GM23248 (cell line): ENCODE measurements around the gene PRR5L. TPM values are rescaled to one million over a fixed set of nuclear protein-coding genes. Genes with fewer than 3 reads are reported as not detected.

Source experiments
- DNase-seq: peaks from one replicate; pipeline ENCODE4 v3.0.0-alpha.2; 2015
- H2AFZ ChIP-seq: fragments of 200-600 bp; sonication (generic); 2 replicates; pipeline ENCODE4 v1.6.1; 2016; ENCODE audit warnings: antibody characterized with exemption
- H3F3A ChIP-seq: fragments of 200-600 bp; sonication (generic); 2 replicates; pipeline ENCODE4 v1.6.1; 2016; ENCODE audit warnings: mild to moderate bottlenecking, antibody characterized with exemption, mixed run types; ENCODE audit not compliant: insufficient read depth
- H3K27ac ChIP-seq: fragments of 200-600 bp; sonication (generic); 2 replicates; pipeline ENCODE4 v1.5.1; 2016; ENCODE audit warnings: mild to moderate bottlenecking
- H3K27me3 ChIP-seq: fragments of 200-600 bp; sonication (generic); replicated peaks from 2 replicates; pipeline ENCODE4 v1.6.1; 2016; ENCODE audit warnings: mild to moderate bottlenecking; ENCODE audit not compliant: insufficient read depth
- H3K36me3 ChIP-seq: fragments of 200-600 bp; sonication (generic); 2 replicates; pipeline ENCODE4 v1.6.1; 2016; ENCODE audit warnings: low read depth, mild to moderate bottlenecking
- H3K4me1 ChIP-seq: fragments of 200-600 bp; sonication (generic); 2 replicates; pipeline ENCODE4 v1.6.1; 2016; ENCODE audit warnings: mild to moderate bottlenecking; ENCODE audit not compliant: insufficient read depth
- H3K4me2 ChIP-seq: fragments of 200-600 bp; sonication (generic); one replicate; pipeline ENCODE4 v1.6.1; 2016; ENCODE audit warnings: mild to moderate bottlenecking; ENCODE audit not compliant: unreplicated experiment
- H3K4me3 ChIP-seq: fragments of 200-600 bp; sonication (generic); 2 replicates; pipeline ENCODE4 v1.5.1; 2016; ENCODE audit warnings: mild to moderate bottlenecking
- H3K79me2 ChIP-seq: fragments of 200-600 bp; sonication (generic); 2 replicates; pipeline ENCODE4 v1.6.1; 2016; ENCODE audit warnings: mild to moderate bottlenecking; ENCODE audit not compliant: insufficient read depth
- H3K9ac ChIP-seq: fragments of 200-600 bp; sonication (generic); 2 replicates; pipeline ENCODE4 v1.6.1; 2016; ENCODE audit warnings: mild to moderate bottlenecking
- H3K9me2 ChIP-seq: fragments of 200-600 bp; sonication (generic); 2 replicates; pipeline ENCODE4 v1.6.1; 2016; ENCODE audit warnings: mixed run types, mild to moderate bottlenecking, moderate library complexity; ENCODE audit not compliant: insufficient read depth
- H3K9me3 ChIP-seq: fragments of 200-600 bp; sonication (generic); one replicate; pipeline ENCODE4 v1.6.1; 2017; ENCODE audit warnings: low read depth
- H4K20me1 ChIP-seq: fragments of 200-600 bp; sonication (generic); 2 replicates; pipeline ENCODE4 v1.6.0; 2016; ENCODE audit not compliant: insufficient read depth
- EZH2 ChIP-seq: fragments of 200-600 bp; sonication (generic); IDR thresholded peaks from 2 replicates; pipeline ENCODE4 v1.6.1; 2018; ENCODE audit warnings: antibody characterized with exemption, mild to moderate bottlenecking; ENCODE audit not compliant: insufficient read depth, poor library complexity, severe bottlenecking
- EZH2phosphoT487 ChIP-seq: fragments of 200-600 bp; sonication (generic); IDR thresholded peaks from 2 replicates; pipeline ENCODE4 v1.6.1; 2018; ENCODE audit warnings: antibody characterized with exemption, moderate library complexity, mild to moderate bottlenecking, low read depth; ENCODE audit not compliant: insufficient read depth
- WGBS, 2 experiments: methylation state at CpG; one replicate each; pipeline ENCODE4 v1.1.6; 2015 to 2017; ENCODE audit warnings: low lambda C conversion rate in 2 of 2, low coverage in 1 of 2; ENCODE audit errors: missing lambda C conversion rate in 2 of 2; 5-methylcytosine and 5-hydroxymethylcytosine counted together
- in situ Hi-C: fragments of 300-500 bp; cut with MboI; formaldehyde crosslinking; loops from 2 replicates; pipeline ENCODE4 v1.15.0; 2020
- polyA plus RNA-seq: library from polyadenylated mRNA; unstranded; fragments of >200 nt; fragmentation: Nextera tagmentation; extraction: Ambion mirVana; gene quantifications from 2 replicates; pipeline ENCODE4 v1.2.1, GENCODE V29; 2016
- total RNA-seq: library from RNA; depleted of rRNA; stranded (reverse); fragments of >200 nt; shearing (Covaris generic); gene quantifications from 2 replicates; pipeline ENCODE4 v1.2.3, GENCODE V29; 2014

The PRR5L gene
- total and polyA plus RNA-seq, 2 experiments from 2014 or later = 9.0 to 29.8 TPM

DNA sequence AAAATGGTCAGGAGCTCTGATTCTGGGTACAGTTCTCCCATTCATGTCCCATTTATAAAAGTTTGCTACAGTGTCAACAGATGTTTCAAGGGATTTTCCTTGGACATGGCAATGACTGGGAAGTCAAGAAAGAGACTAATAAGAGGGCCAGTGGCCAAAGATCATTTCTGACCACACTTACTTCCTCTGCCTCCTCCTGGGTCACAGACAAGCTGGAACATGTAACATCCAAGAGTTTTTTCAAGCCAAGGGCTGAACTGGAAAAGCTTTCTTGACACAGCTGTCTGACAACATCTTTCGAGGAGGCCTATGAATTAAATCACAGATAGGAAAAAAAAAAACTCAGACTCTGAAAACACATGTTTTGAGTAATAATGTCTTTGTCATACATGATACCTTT, 15.6 kb upstream of the PRR5L start:
- WGBS, 2 experiments = 13 to 22% methylated on average over 1 of the region's 1 CpG
- no peak overlapping the region for H3K27ac ChIP-seq
- TF ChIP-seq EZH2phosphoT487 (no peak), EZH2 (no peak)
- no peaks in the 10 kb centered on the region for H3K9me3 ChIP-seq
- H3K9me2 ChIP-seq = no peaks in the 10 kb centered on the region
- no peaks in the 10 kb centered on the region for H3K27me3 ChIP-seq
- H3K4me1 ChIP-seq = 0 out of 2 replicates have a peak, but pooled peaks cover 9% of the 10 kb centered on the region
- in situ Hi-C loops = no loop called here
- no peak overlapping the region for H3K9ac ChIP-seq
- no peaks in the 10 kb centered on the region for H3F3A ChIP-seq
- DNase-seq = no peak
- peaks cover 4% of the 10 kb centered on the region; the same call in 1 of the 2 replicates for H4K20me1 ChIP-seq
- peaks cover 52% of the 10 kb centered on the region for H3K79me2 ChIP-seq
- H3K4me3 ChIP-seq = no peak overlapping the region
- H3K36me3 ChIP-seq = no peaks in the 10 kb centered on the region
- no peak overlapping the region for H2AFZ ChIP-seq
- H3K4me2 ChIP-seq = no peak overlapping the region

DNA sequence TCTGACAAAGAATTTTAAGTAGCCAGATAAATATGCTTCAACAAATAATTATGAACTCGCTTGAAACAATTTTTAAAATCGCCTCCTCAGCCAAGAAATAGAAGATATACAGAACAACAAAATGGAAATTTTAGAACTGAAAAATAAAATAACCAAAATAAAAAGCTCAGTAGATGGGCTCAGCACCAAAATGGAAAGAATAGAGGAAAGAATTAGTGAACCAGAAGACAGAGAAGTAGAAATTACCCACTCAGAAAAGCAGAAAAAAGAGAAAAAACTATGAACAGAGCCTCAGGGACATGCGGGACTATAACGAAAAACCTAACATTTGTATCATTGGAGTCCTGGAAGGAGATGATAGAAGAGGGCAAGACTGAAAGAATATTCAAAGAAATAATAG, 14.2 kb upstream of the PRR5L start:
- no peak overlapping the region for H3K9ac ChIP-seq
- no peaks in the 10 kb centered on the region for H3F3A ChIP-seq
- in situ Hi-C loops = no loop called here
- H3K79me2 ChIP-seq = peaks cover 63% of the 10 kb centered on the region
- no peak for DNase-seq
- WGBS, 2 experiments = 96 to 99% methylated on average over 4 of the region's 4 CpGs
- TF ChIP-seq EZH2 (no peak), EZH2phosphoT487 (no peak)
- no peak overlapping the region for H3K4me2 ChIP-seq
- no peak overlapping the region for H2AFZ ChIP-seq
- H3K36me3 ChIP-seq = no peaks in the 10 kb centered on the region
- no peaks in the 10 kb centered on the region for H3K9me3 ChIP-seq
- H4K20me1 ChIP-seq = peaks cover 4% of the 10 kb centered on the region; the same call in 1 of the 2 replicates
- H3K4me3 ChIP-seq = no peak overlapping the region
- H3K27ac ChIP-seq = no peak overlapping the region
- 0 out of 2 replicates have a peak, but pooled peaks cover 9% of the 10 kb centered on the region for H3K4me1 ChIP-seq
- no peaks in the 10 kb centered on the region for H3K27me3 ChIP-seq
- no peaks in the 10 kb centered on the region for H3K9me2 ChIP-seq

DNA sequence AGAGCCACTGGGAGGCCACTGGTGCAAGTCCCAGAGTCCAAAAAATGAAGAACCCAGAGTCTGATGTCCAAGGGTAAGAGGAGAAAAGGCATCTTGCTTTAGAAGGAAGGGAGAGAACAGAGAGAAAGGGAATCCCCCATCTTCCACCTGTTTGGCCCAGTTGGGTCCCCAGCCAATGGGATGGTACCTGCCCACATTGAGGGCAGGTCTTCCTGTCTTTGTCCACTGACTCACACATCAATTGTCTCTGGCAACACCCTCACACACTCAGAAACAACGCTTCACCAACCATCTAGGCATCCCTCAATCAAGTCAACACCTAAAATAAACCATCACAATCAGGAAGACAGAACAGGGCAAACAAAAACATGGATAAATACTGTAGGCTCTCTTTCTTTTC, 13.2 kb upstream of the PRR5L start:
- Histone ChIP-seq H2AFZ (no peak overlapping the region), H3K4me1 (peaks cover 10% of the 10 kb centered on the region; the same call in 1 of the 2 replicates), H3K9ac (no peak overlapping the region), H3K36me3 (no peaks in the 10 kb centered on the region), H3K9me2 (no peaks in the 10 kb centered on the region), H3K27me3 (no peaks in the 10 kb centered on the region), H3K9me3 (no peaks in the 10 kb centered on the region), H3K4me2 (no peak overlapping the region), H3K27ac (no peak overlapping the region), H3K4me3 (no peak overlapping the region), H3K79me2 (peaks cover 69% of the 10 kb centered on the region), H3F3A (no peaks in the 10 kb centered on the region), H4K20me1 (peaks cover 4% of the 10 kb centered on the region; the same call in 1 of the 2 replicates)
- 93 to 95% methylated on average over 1 of the region's 1 CpG for WGBS, 2 experiments
- in situ Hi-C loops = no loop called here
- no peak for DNase-seq
- no peak for TF ChIP-seq EZH2
- TF ChIP-seq EZH2phosphoT487 = no peak

DNA sequence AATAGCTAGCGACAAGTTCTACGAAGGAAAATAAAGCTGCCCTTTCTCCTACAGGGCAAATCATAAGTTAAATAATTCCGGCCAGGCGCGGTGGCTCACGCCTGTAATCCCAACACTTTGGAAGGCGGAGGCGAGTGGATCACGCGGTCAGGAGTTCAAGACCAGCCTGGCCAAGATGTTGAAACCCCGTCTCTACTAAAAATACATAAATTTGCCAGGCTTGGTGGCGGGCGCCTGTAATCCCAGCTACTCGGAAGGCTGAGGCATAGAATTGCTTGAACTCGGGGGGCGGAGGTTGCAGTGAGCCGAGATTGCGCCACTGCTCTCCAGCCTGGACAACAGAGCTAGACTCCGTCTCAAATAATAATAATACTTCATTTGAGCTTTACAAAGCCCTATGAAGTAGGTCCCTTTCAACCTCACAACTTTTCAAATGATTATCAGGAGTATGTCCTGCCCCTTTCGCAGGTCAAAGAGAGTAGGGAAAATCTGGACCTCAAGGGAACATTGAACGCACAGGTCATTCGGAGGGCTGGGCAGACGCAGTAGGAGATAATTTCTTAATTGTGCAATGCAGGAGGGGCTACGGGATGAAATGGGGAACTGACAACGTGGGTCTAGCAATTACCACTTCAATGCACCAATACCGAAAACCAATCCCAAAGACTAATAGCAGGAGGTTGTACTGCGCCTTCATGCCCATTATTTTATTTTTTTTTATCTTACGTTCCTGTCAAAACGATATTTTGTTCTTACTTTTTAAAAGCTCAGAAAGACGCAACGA, 7.5 kb upstream of the PRR5L start:
- Histone ChIP-seq H3K4me3 (peak overlapping the region; percentile 100), H3K79me2 (peaks cover 47% of the 10 kb centered on the region), H4K20me1 (no peaks in the 10 kb centered on the region; the same call in 1 of the 2 replicates), H3K36me3 (no peaks in the 10 kb centered on the region), H3K4me2 (peak overlapping the region; percentile 85), H2AFZ (peak overlapping the region; percentile 100), H3K27ac (peak overlapping the region; percentile 33), H3F3A (no peaks in the 10 kb centered on the region), H3K9me2 (no peaks in the 10 kb centered on the region), H3K9me3 (no peaks in the 10 kb centered on the region), H3K4me1 (peaks cover 7% of the 10 kb centered on the region; the same call in 1 of the 2 replicates), H3K27me3 (no peaks in the 10 kb centered on the region), H3K9ac (peak overlapping the region; percentile 91)
- peak; percentile 45 for DNase-seq
- TF ChIP-seq EZH2phosphoT487 (no peak), EZH2 (no peak)
- in situ Hi-C loops = no loop called here
- WGBS, 2 experiments = 38% methylated on average over 31 of the region's 31 CpGs
